H9 (cell line): ENCODE results near the gene KREMEN2. TPM values are rescaled to one million over a fixed set of nuclear protein-coding genes. Genes with fewer than 3 reads are reported as not detected.
A peak's percentile ranks its signal among the peaks of the same experiment; 100 is the strongest.

Experiments
- DNase-seq: peaks from one replicate; pipeline ENCODE4 v3.0.0-alpha.2; 2017
- H2AFZ ChIP-seq: one replicate; pipeline ENCODE4 v1.6.1; 2013; ENCODE audit warnings: mild to moderate bottlenecking, low read length, control low read depth, moderate library complexity
- H2AK5ac ChIP-seq: 2 replicates; pipeline ENCODE4 v1.6.1; 2013; ENCODE audit warnings: low read length, control low read depth, mixed read lengths; ENCODE audit not compliant: insufficient read length
- H2BK120ac ChIP-seq: one replicate; pipeline ENCODE4 v1.6.1; 2013; ENCODE audit warnings: low read depth, mild to moderate bottlenecking, low read length, control low read depth, inconsistent platforms; ENCODE audit not compliant: poor library complexity, severe bottlenecking
- H2BK12ac ChIP-seq: 2 replicates; pipeline ENCODE4 v1.6.1; 2013; ENCODE audit warnings: low read length, control low read depth, mixed read lengths, low read depth; ENCODE audit not compliant: insufficient read length
- H2BK15ac ChIP-seq: 2 replicates; pipeline ENCODE4 v1.6.1; 2013; ENCODE audit warnings: low read depth, low read length, control low read depth
- H2BK20ac ChIP-seq: one replicate; pipeline ENCODE4 v1.6.1; 2013; ENCODE audit warnings: low read depth, mild to moderate bottlenecking, low read length, control low read depth, inconsistent platforms; ENCODE audit not compliant: poor library complexity, severe bottlenecking
- H2BK5ac ChIP-seq: 2 replicates; pipeline ENCODE4 v1.6.1; 2013; ENCODE audit warnings: low read length, control low read depth, mixed read lengths; ENCODE audit not compliant: insufficient read length
- H3K14ac ChIP-seq: 2 replicates; pipeline ENCODE4 v1.6.1; 2013; ENCODE audit warnings: low read length, control low read depth; ENCODE audit not compliant: insufficient read depth
- H3K18ac ChIP-seq: 2 replicates; pipeline ENCODE4 v1.6.1; 2013; ENCODE audit warnings: low read depth, mild to moderate bottlenecking, mixed read lengths, low read length, control low read depth; ENCODE audit not compliant: insufficient read length
- H3K23ac ChIP-seq: 2 replicates; pipeline ENCODE4 v1.6.1; 2013; ENCODE audit warnings: low read length, control low read depth, mixed read lengths, low read depth; ENCODE audit not compliant: insufficient read length
- H3K23me2 ChIP-seq: 2 replicates; pipeline ENCODE4 v1.6.1; 2013; ENCODE audit warnings: low read depth, mild to moderate bottlenecking, mixed read lengths, low read length, control low read depth; ENCODE audit not compliant: insufficient read length, poor library complexity, severe bottlenecking
- H3K27ac ChIP-seq: 2 replicates; pipeline ENCODE4 v1.5.1; 2013; ENCODE audit warnings: low read length, control low read depth, mixed read lengths, low read depth; ENCODE audit not compliant: insufficient read length
- H3K27me3 ChIP-seq: 2 replicates; pipeline ENCODE4 v1.6.1; 2013; ENCODE audit warnings: low read length, control low read depth, inconsistent platforms; ENCODE audit not compliant: insufficient read depth
- H3K4ac ChIP-seq: 2 replicates; pipeline ENCODE4 v1.6.1; 2013; ENCODE audit warnings: low read depth, mild to moderate bottlenecking, control low read depth, inconsistent platforms, low read length, moderate library complexity
- H3K4me1 ChIP-seq: 2 replicates; pipeline ENCODE4 v1.6.1; 2013; ENCODE audit warnings: low read length, control low read depth, inconsistent platforms; ENCODE audit not compliant: insufficient read depth
- H3K4me2 ChIP-seq: 2 replicates; pipeline ENCODE4 v1.6.1; 2013; ENCODE audit warnings: low read length, control low read depth, mixed read lengths; ENCODE audit not compliant: insufficient read length, insufficient read depth
- H3K56ac ChIP-seq: 2 replicates; pipeline ENCODE4 v1.6.1; 2013; ENCODE audit warnings: low read depth, mild to moderate bottlenecking, mixed read lengths, low read length, control low read depth; ENCODE audit not compliant: insufficient read length
- H3K79me1 ChIP-seq: 2 replicates; pipeline ENCODE4 v1.6.1; 2013; ENCODE audit warnings: low read depth, mild to moderate bottlenecking, moderate library complexity, low read length, control low read depth, inconsistent platforms; ENCODE audit not compliant: insufficient read depth, poor library complexity, severe bottlenecking
- H3K79me2 ChIP-seq: 2 replicates; pipeline ENCODE4 v1.6.1; 2013; ENCODE audit warnings: low read length, control low read depth, inconsistent platforms; ENCODE audit not compliant: insufficient read depth
- H3K9ac ChIP-seq: 2 replicates; pipeline ENCODE4 v1.6.1; 2013; ENCODE audit warnings: low read length, control low read depth, mixed read lengths; ENCODE audit not compliant: insufficient read length; ENCODE audit errors: extremely low read depth
- H3K9me3 ChIP-seq: one replicate; pipeline ENCODE4 v1.6.1; 2013; ENCODE audit warnings: low read depth, low read length, inconsistent platforms; ENCODE audit not compliant: control insufficient read depth
- H3T11ph ChIP-seq: one replicate; pipeline ENCODE4 v1.6.1; 2013; ENCODE audit warnings: mild to moderate bottlenecking, low read length, control low read depth, inconsistent platforms
- H4K20me1 ChIP-seq: one replicate; pipeline ENCODE4 v1.6.1; 2013; ENCODE audit not compliant: control insufficient read depth, insufficient read length, insufficient read depth
- H4K5ac ChIP-seq: 2 replicates; pipeline ENCODE4 v1.6.1; 2013; ENCODE audit warnings: low read depth, mild to moderate bottlenecking, mixed read lengths, low read length, control low read depth; ENCODE audit not compliant: insufficient read length
- H4K8ac ChIP-seq: replicated peaks from 2 replicates; pipeline ENCODE4 v1.6.1; 2013; ENCODE audit warnings: low read length, control low read depth, mixed read lengths, low read depth; ENCODE audit not compliant: insufficient read length
- H4K91ac ChIP-seq: 2 replicates; pipeline ENCODE4 v1.6.1; 2013; ENCODE audit warnings: low read depth, mild to moderate bottlenecking, moderate library complexity, mixed read lengths, low read length, control low read depth; ENCODE audit not compliant: insufficient read length
- H3K27ac Mint-ChIP-seq, 3 experiments: 2 replicates in 2 of 3; 3 replicates in 1 of 3; pipeline ENCODE4 v1.8.0; 2020 to 2021; ENCODE audit warnings: mixed read lengths in 3 of 3, mild to moderate bottlenecking in 1 of 3, moderate library complexity in 1 of 3
- H3K27me3 Mint-ChIP-seq: 2 replicates; pipeline ENCODE4 v1.8.0; 2021; ENCODE audit warnings: low read depth, mild to moderate bottlenecking, moderate library complexity, mixed read lengths
- H3K36me3 Mint-ChIP-seq, 3 experiments: 2 replicates in 2 of 3; 3 replicates in 1 of 3; pipeline ENCODE4 v1.8.0; 2020 to 2021; ENCODE audit warnings: low read depth in 3 of 3, mixed read lengths in 3 of 3; ENCODE audit not compliant: insufficient read depth in 1 of 3
- H3K4me1 Mint-ChIP-seq, 2 experiments: 2 replicates each; pipeline ENCODE4 v1.8.0; 2020; ENCODE audit warnings: mixed read lengths in 2 of 2
- H3K4me3 Mint-ChIP-seq, 2 experiments: 2 replicates in 1 of 2; 3 replicates in 1 of 2; pipeline ENCODE4 v1.8.0; 2020 to 2021; ENCODE audit warnings: mild to moderate bottlenecking in 2 of 2, mixed read lengths in 2 of 2, moderate library complexity in 1 of 2
- H3K9me3 Mint-ChIP-seq, 2 experiments: 2 replicates in 1 of 2; 3 replicates in 1 of 2; pipeline ENCODE4 v1.8.0; 2020; ENCODE audit warnings: mild to moderate bottlenecking in 2 of 2, mixed read lengths in 2 of 2, moderate library complexity in 1 of 2
- CTCF ChIP-seq: fragments of 200-600 bp; sonication (generic); conservative IDR thresholded peaks from 3 replicates; pipeline ENCODE4 v1.8.0; 2021; ENCODE audit warnings: antibody characterized with exemption, mild to moderate bottlenecking
- WGBS: extraction: QIAGEN DNeasy Blood & Tissue Kit; methylation state at CpG from one replicate; pipeline ENCODE4 v1.1.7; 2013; ENCODE audit warnings: missing lambda C conversion rate, low lambda C conversion rate, mixed read lengths; ENCODE audit not compliant: insufficient read length; ENCODE audit errors: extremely low coverage; 5-methylcytosine and 5-hydroxymethylcytosine counted together
- total RNA-seq: library from RNA; stranded (reverse); gene quantifications from 2 replicates; pipeline ENCODE4 v1.2.1, GENCODE V29; 2021

KREMEN2 gene
- total RNA-seq, 1 experiment from 2014 or later = 12.8 TPM

GRCh38 chr16:2983706-2984136, 19.6 kb downstream of the KREMEN2 start:
- peak; percentile 97 for TF ChIP-seq CTCF
- Mint-ChIP-seq H3K4me3 (peak overlapping the region in 1 of 2 experiments; percentile 21; a peak in 2 of 5 replicates), H3K36me3 (peaks cover 0 to 2% (median 2%) of the 10 kb centered on the region in 3 experiments; a peak in 2 of 7 replicates), H3K27me3 (peaks cover 10% of the 10 kb centered on the region), H3K9me3 (no peaks in the 10 kb centered on the region), H3K27ac (no peak overlapping the region), H3K4me1 (peaks cover 26 to 34% of the 10 kb centered on the region in 2 experiments)
- H4K5ac ChIP-seq = no peak overlapping the region
- H4K8ac ChIP-seq = no peak overlapping the region
- H2AK5ac ChIP-seq = no peak overlapping the region
- H3K4ac ChIP-seq = no peak overlapping the region
- no CpG with 5 or more reads among the region's 42 CpGs for WGBS
- H2AFZ ChIP-seq = no peak overlapping the region
- DNase-seq = peak; percentile 90
- no peak overlapping the region for H3K14ac ChIP-seq
- no peaks in the 10 kb centered on the region; the same call in 1 of the 2 replicates for H3K79me2 ChIP-seq
- H3K27ac ChIP-seq = no peak overlapping the region
- H2BK12ac ChIP-seq = no peak overlapping the region
- H4K91ac ChIP-seq = no peak overlapping the region
- H2BK5ac ChIP-seq = no peak overlapping the region
- H3K23ac ChIP-seq = no peak overlapping the region
- no peak overlapping the region for H3K9ac ChIP-seq
- no peak overlapping the region for H3T11ph ChIP-seq
- H2BK20ac ChIP-seq = no peak overlapping the region
- H3K23me2 ChIP-seq = peaks cover 9% of the 10 kb centered on the region
- no peak overlapping the region for H3K4me2 ChIP-seq
- H3K27me3 ChIP-seq = no peaks in the 10 kb centered on the region
- no peak overlapping the region for H3K56ac ChIP-seq
- H2BK120ac ChIP-seq = no peak overlapping the region
- H3K9me3 ChIP-seq = no peaks in the 10 kb centered on the region
- H2BK15ac ChIP-seq = no peak overlapping the region
- H4K20me1 ChIP-seq = no peaks in the 10 kb centered on the region
- no peaks in the 10 kb centered on the region for H3K79me1 ChIP-seq
- H3K4me1 ChIP-seq = no peaks in the 10 kb centered on the region
- H3K18ac ChIP-seq = no peak overlapping the region
